Measurements from ENCODE around the gene CCDC30. TPM values are rescaled to one million over a fixed set of nuclear protein-coding genes. Genes with fewer than 3 reads are reported as not detected.
"Not testable (repeated sequence)": the region's sequence is repeated elsewhere in the genome, so short reads cannot be mapped to it uniquely, and the experiment has no call there.

CCDC30 gene
- total RNA-seq, 4 donors from 2014 or later = 1.5 to 11.0 (median 6.0) TPM

DNA sequence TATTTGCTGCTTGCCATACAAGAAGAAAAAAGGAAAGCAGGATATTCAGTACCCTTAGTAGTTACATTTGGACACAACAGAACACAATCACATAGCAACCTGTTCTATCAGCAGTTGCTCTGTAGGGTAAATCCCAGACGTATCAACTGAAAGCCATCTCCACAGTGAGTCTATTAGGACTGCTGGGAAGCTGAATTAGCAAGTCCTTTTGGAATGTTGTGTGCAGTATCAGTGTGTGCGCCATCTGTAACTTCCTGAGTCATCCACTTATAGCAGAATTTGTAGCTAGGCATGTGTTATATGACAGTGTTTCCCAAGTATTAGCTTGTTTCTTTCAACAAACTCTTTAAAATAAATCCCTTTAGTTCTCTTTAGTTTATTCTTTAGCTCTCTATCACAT, 21.3 kb downstream of the CCDC30 start:
- intact Hi-C loops (cut with DNase I; ENCODE audit: low total_unique reads) = no loop called here
- no peak for DNase-seq
- H3K4me1 ChIP-seq = no peaks in the 10 kb centered on the region
- H3K36me3 ChIP-seq = no peaks in the 10 kb centered on the region
- H3K27ac ChIP-seq = no peak overlapping the region
- no peak overlapping the region for H3K4me3 ChIP-seq
- TF ChIP-seq, protein P1, sequence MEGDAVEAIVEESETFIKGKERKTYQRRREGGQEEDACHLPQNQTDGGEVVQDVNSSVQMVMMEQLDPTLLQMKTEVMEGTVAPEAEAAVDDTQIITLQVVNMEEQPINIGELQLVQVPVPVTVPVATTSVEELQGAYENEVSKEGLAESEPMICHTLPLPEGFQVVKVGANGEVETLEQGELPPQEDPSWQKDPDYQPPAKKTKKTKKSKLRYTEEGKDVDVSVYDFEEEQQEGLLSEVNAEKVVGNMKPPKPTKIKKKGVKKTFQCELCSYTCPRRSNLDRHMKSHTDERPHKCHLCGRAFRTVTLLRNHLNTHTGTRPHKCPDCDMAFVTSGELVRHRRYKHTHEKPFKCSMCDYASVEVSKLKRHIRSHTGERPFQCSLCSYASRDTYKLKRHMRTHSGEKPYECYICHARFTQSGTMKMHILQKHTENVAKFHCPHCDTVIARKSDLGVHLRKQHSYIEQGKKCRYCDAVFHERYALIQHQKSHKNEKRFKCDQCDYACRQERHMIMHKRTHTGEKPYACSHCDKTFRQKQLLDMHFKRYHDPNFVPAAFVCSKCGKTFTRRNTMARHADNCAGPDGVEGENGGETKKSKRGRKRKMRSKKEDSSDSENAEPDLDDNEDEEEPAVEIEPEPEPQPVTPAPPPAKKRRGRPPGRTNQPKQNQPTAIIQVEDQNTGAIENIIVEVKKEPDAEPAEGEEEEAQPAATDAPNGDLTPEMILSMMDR (IDR thresholded peaks at IDR 0.05) = no peak
- no peak for TF ChIP-seq POLR2A (IDR thresholded peaks at IDR 0.05)
- H3K9me3 ChIP-seq = no peaks in the 10 kb centered on the region
- H3K27me3 ChIP-seq = no peaks in the 10 kb centered on the region

DNA sequence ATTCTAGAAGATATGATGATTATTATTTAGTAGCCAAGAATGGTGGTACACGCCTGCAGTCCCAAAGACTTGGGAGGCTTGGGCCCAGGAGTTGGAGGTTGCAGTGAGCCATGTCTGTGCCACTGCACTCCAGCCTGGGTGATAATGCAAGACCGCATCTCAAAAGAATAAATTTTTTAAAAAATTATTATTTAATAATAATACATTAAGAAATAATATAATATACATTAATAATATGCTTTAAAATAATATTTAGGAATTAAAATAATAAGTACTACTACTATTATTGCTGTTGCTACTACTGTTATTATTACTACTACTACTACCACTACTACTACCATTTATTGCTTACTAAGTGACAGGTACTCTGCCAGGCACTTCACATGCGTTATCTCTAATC, 27.2 kb downstream of the CCDC30 start:
- Histone ChIP-seq H3K27me3 (no peaks in the 10 kb centered on the region), H3K4me3 (no peak overlapping the region), H3K27ac (no peak overlapping the region), H3K36me3 (no peaks in the 10 kb centered on the region), H3K9me3 (no peaks in the 10 kb centered on the region), H3K4me1 (no peaks in the 10 kb centered on the region)
- TF ChIP-seq, protein P1 (IDR thresholded peaks at IDR 0.05) = no peak
- TF ChIP-seq POLR2A (IDR thresholded peaks at IDR 0.05) = no peak
- intact Hi-C loops (cut with DNase I; ENCODE audit: low total_unique reads) = no loop called here
- DNase-seq = no peak

DNA sequence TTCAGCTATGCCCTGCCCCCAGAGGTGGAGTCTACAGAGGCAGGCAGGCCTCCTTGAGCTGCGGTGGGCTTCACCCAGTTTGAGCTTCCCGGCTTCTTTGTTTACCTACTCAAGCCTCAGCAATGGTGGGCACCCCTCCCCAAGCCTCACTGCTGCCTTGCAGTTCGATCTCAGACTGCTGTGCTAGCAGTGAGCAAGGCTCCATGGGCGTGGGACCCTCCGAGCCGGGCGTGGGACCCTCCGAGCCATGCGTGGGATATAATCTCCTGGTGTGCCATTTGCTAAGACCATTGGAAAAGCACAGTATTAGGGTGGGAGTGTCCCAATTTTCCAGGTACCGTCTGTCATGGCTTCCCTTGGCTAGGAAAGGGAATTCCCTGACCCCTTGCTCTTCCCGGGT, 38.9 kb downstream of the CCDC30 start:
- H3K27ac ChIP-seq; H3K4me3 ChIP-seq; DNase-seq; H3K4me1 ChIP-seq; H3K36me3 ChIP-seq; H3K27me3 ChIP-seq; intact Hi-C loops (cut with DNase I; ENCODE audit: low total_unique reads): not testable (repeated sequence)
- peaks cover 0 to 27% of the 10 kb centered on the region in 2 donors for H3K9me3 ChIP-seq

DNA sequence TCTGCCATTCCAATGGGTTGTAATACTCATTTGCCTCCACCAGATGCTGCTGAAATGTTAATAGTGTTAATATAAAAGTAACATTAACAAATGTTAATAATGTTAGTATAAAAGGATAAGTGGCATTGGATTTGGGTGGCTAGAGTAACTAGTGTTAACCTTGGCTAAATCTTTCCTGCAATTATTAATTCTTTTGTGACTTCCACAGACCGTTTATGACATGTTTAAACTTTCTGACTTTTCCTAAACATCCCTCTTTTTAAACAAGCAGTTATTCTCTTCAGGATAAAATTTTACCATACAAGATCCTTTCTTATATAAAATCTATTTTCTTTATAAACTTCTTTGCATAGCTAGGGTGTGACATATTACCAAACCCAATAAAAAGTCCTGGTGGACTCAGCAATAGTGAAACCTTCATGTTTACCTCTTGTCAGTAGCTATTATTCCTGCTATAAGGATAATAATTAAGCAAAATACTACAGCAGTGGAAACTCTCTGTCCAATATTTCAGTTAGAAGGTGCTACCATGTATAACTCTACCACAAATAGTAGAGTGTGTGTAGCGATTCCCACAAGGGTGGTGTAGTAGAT, 41.5 kb downstream of the CCDC30 start:
- Histone ChIP-seq H3K4me3 (no peak overlapping the region), H3K27me3 (no peaks in the 10 kb centered on the region), H3K9me3 (peaks cover 0 to 33% of the 10 kb centered on the region in 2 donors), H3K27ac (no peak overlapping the region), H3K36me3 (no peaks in the 10 kb centered on the region), H3K4me1 (no peaks in the 10 kb centered on the region)
- intact Hi-C loops (cut with DNase I; ENCODE audit: low total_unique reads) = no loop called here
- DNase-seq = no peak
- TF ChIP-seq, protein P1 (IDR thresholded peaks at IDR 0.05) = no peak
- TF ChIP-seq POLR2A (IDR thresholded peaks at IDR 0.05) = no peak

DNA sequence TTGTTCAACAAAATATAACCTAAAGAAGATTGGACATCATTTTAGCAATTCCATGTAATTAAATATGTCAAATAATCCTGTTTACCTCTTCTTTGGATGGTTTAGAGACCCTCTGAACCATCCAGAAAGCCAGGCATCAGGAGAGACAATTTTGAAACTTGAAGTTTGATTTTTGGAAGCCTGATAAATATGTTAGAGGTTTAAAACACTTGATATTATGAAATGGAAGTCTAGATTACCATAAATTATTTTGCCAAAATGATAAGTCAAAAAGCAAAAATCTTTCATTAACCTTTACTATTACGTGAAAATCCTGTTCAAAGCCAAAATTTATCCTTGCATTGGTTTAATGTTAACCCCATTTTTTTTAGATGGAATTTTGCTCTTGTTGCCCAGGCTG, 43.5 kb downstream of the CCDC30 start:
- Histone ChIP-seq H3K27ac (no peak overlapping the region), H3K4me3 (no peak overlapping the region), H3K36me3 (no peaks in the 10 kb centered on the region), H3K27me3 (no peaks in the 10 kb centered on the region), H3K9me3 (peaks cover 0 to 39% of the 10 kb centered on the region in 2 donors), H3K4me1 (no peaks in the 10 kb centered on the region)
- DNase-seq = no peak
- TF ChIP-seq, protein P1 (IDR thresholded peaks at IDR 0.05) = no peak
- no peak for TF ChIP-seq POLR2A (IDR thresholded peaks at IDR 0.05)
- intact Hi-C loops (cut with DNase I; ENCODE audit: low total_unique reads) = no loop called here

Measured in uterus (tissue), 4 donors.